Chondrocyte (in vitro differentiated cells): ENCODE results near the gene ZNF385C. TPM values are rescaled to one million over a fixed set of nuclear protein-coding genes. Genes with fewer than 3 reads are reported as not detected.

ENCODE experiments used
- DNase-seq: peaks from one replicate; pipeline ENCODE4 v3.0.0; 2021; ENCODE audit warnings: mixed read lengths, low spot score
- H3K27ac Mint-ChIP-seq: one replicate; pipeline ENCODE4 v1.8.0; 2021; ENCODE audit warnings: mild to moderate bottlenecking, moderate library complexity, mixed read lengths; ENCODE audit not compliant: unreplicated experiment
- H3K27me3 Mint-ChIP-seq: 2 replicates; pipeline ENCODE4 v1.8.0; 2021; ENCODE audit warnings: low read depth, mixed read lengths
- H3K36me3 Mint-ChIP-seq: 2 replicates; pipeline ENCODE4 v1.8.0; 2021; ENCODE audit warnings: low read depth, mixed read lengths
- H3K4me1 Mint-ChIP-seq: 2 replicates; pipeline ENCODE4 v1.8.0; 2021; ENCODE audit warnings: low read depth, mild to moderate bottlenecking, mixed read lengths
- H3K4me3 Mint-ChIP-seq: one replicate; pipeline ENCODE4 v1.8.0; 2021; ENCODE audit warnings: mild to moderate bottlenecking, moderate library complexity, mixed read lengths; ENCODE audit not compliant: unreplicated experiment
- H3K9me3 Mint-ChIP-seq: 2 replicates; pipeline ENCODE4 v1.8.0; 2021; ENCODE audit warnings: low read depth, mixed read lengths
- CTCF ChIP-seq: fragments of 200-600 bp; sonication (generic); IDR thresholded peaks from 2 replicates; pipeline ENCODE4 v1.5.0; 2021; ENCODE audit warnings: antibody characterized with exemption, mild to moderate bottlenecking, moderate library complexity
- total RNA-seq: library from RNA; stranded (reverse); gene quantifications from 3 replicates; pipeline ENCODE4 v1.2.1, GENCODE V29; 2021

ZNF385C gene
- total RNA-seq, 1 donor from 2014 or later, result 0.07 TPM

GRCh38 chr17:42090964-42091790, 7.1 kb downstream of the ZNF385C start:
- H3K27me3 Mint-ChIP-seq, result peaks cover 9% of the 10 kb centered on the region
- peaks cover 4% of the 10 kb centered on the region for H3K4me1 Mint-ChIP-seq
- DNase-seq, result no peak
- no peak for TF ChIP-seq CTCF
- H3K4me3 Mint-ChIP-seq, result no peak overlapping the region
- H3K9me3 Mint-ChIP-seq, result no peaks in the 10 kb centered on the region
- no peak overlapping the region for H3K27ac Mint-ChIP-seq
- no peaks in the 10 kb centered on the region for H3K36me3 Mint-ChIP-seq

DNA sequence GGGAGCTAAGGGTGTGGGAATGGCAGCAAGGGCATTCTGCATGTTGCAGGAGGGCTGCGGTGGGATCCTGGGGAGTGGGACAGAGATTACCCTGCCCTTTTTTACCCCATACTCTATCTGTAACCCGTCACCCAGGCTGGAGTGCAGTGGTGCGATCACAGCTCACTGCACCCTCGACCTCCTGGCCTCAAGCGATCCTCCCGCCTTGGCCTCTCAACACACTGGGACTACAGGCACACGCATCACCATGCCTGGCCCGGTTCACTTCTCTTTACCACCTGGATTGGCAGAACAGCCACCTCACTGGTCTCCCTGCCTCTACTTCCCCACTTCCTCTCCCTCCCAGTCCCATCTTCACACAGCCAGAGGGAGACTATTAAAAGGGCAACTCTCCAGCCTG, 9.5 kb downstream of the ZNF385C start:
- no peak overlapping the region for H3K4me3 Mint-ChIP-seq
- H3K27ac Mint-ChIP-seq, result no peak overlapping the region
- TF ChIP-seq CTCF, result no peak
- H3K9me3 Mint-ChIP-seq, result no peaks in the 10 kb centered on the region
- no peaks in the 10 kb centered on the region for H3K36me3 Mint-ChIP-seq
- H3K4me1 Mint-ChIP-seq, result peaks cover 4% of the 10 kb centered on the region
- no peak for DNase-seq
- H3K27me3 Mint-ChIP-seq, result peaks cover 4% of the 10 kb centered on the region

GRCh38 chr17:42087736-42088705, 10.3 kb downstream of the ZNF385C start:
- Mint-ChIP-seq H3K27me3 (peaks cover 4% of the 10 kb centered on the region), H3K27ac (no peak overlapping the region), H3K4me1 (peaks cover 4% of the 10 kb centered on the region), H3K9me3 (no peaks in the 10 kb centered on the region), H3K4me3 (no peak overlapping the region), H3K36me3 (no peaks in the 10 kb centered on the region)
- DNase-seq, result no peak
- no peak for TF ChIP-seq CTCF

GRCh38 chr17:42087042-42087701, 11.1 kb downstream of the ZNF385C start:
- H3K4me1 Mint-ChIP-seq, result no peaks in the 10 kb centered on the region
- no peak overlapping the region for H3K4me3 Mint-ChIP-seq
- H3K36me3 Mint-ChIP-seq, result no peaks in the 10 kb centered on the region
- no peak overlapping the region for H3K27ac Mint-ChIP-seq
- DNase-seq, result no peak
- H3K27me3 Mint-ChIP-seq, result peaks cover 4% of the 10 kb centered on the region
- TF ChIP-seq CTCF, result no peak
- H3K9me3 Mint-ChIP-seq, result no peaks in the 10 kb centered on the region
